Motor neuron (in vitro differentiated cells): ENCODE results near the gene PTPRD. TPM values are rescaled to one million over a fixed set of nuclear protein-coding genes. Genes with fewer than 3 reads are reported as not detected.

Experiments
- ATAC-seq, 8 experiments: fragments of 200-7000 bp; cut with Tn5 transposase; replicated peaks in 6 of 8; 2 replicates each; pipeline ENCODE4 v1.8.0; 2021; ENCODE audit warnings: mild to moderate bottlenecking in 8 of 8, moderate library complexity in 8 of 8
- H3K27ac ChIP-seq, 2 donors: fragments of 250-450 bp; sonication (Bioruptor Pico); 2 replicates each; pipeline ENCODE4 v1.9.0; 2021; ENCODE audit warnings: antibody characterized with exemption in 2 of 2, mild to moderate bottlenecking in 2 of 2, moderate library complexity in 1 of 2
- H3K4me1 ChIP-seq, 2 donors: fragments of 250-450 bp; sonication (Bioruptor Pico); replicated peaks in 1 of 2; 2 replicates each; pipeline ENCODE4 v1.6.1; 2021; ENCODE audit warnings: antibody characterized with exemption in 2 of 2, mild to moderate bottlenecking in 2 of 2, moderate library complexity in 1 of 2
- H3K4me3 ChIP-seq, 5 donors: fragments of 250-450 bp; sonication (Bioruptor Pico); 2 replicates each; pipeline ENCODE4 v1.9.0; 2021; ENCODE audit warnings: antibody characterized with exemption in 5 of 5, mild to moderate bottlenecking in 5 of 5, moderate library complexity in 4 of 5
- WGBS, 10 experiments: fragments of 450-650 bp; shearing (Covaris generic); methylation state at CpG; one replicate each; pipeline ENCODE4 v1.0.0; 2022; 5-methylcytosine and 5-hydroxymethylcytosine counted together
- in situ Hi-C, 9 experiments: fragments of 400-800 bp; cut with MboI; loops; one replicate each; pipeline ENCODE4 v1.15.0; 2021; ENCODE audit warnings: low sequenced_read_pairs in 9 of 9, low pct_unique_long_range_greater_than_20kb in 2 of 9; ENCODE audit not compliant: unreplicated experiment in 9 of 9
- total RNA-seq, 8 experiments: library from RNA; unstranded; fragments of 300-600 nt; gene quantifications; 2 replicates each; pipeline versions ENCODE4 v1.2.3 to v1.2.4, GENCODE V29; 2022

Gene PTPRD
- total RNA-seq, 8 experiments from 2014 or later = 0.15 to 175 (median 72.8) TPM

DNA sequence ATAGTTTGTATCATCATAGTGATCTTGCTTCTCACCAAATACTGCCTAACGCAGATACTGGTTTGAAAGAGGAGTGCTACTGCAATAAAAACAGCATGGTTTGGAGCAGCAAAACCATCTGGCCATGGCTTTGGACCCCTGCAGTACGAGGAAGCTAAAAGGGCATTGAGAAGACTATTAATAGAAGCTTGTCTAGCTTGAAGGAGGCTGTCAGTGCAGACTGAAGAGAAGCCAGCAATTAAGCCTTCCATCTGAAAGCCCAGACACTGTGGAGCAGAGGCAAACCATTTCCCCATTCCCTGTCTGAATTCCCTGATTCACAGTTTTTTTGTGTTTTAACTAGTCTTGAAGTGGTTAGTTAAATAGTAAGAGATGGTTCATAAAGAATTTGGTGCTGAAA, 281.6 kb downstream of the PTPRD start:
- H3K4me1 ChIP-seq = peaks cover 0 to 3% of the 10 kb centered on the region in 2 donors
- ATAC-seq = no peak

GRCh38 chr9:10282084-10282483, 330.7 kb downstream of the PTPRD start:
- 0 to 100% (median 80%) methylated on average over 1 to 2 of the region's 2 CpGs for WGBS, 10 experiments
- Histone ChIP-seq H3K4me3 (no peak overlapping the region), H3K27ac (no peak overlapping the region), H3K4me1 (no peaks in the 10 kb centered on the region)
- no peak for ATAC-seq
- in situ Hi-C loops = no loop called here

More for the DNA sequence above, 281.6 kb downstream of the PTPRD start:
- no peak overlapping the region for H3K27ac ChIP-seq
- 0 to 80% (median 24%) methylated on average over 1 to 2 of the region's 2 CpGs; no CpG with 5 or more reads in 3 of the 10 experiments for WGBS, 10 experiments
- in situ Hi-C loops = no loop called here
- H3K4me3 ChIP-seq = no peak overlapping the region

- ATAC-seq = no peak
- H3K4me1 ChIP-seq = peaks cover 0 to 4% of the 10 kb centered on the region in 2 donors
- WGBS, 10 experiments = 0 to 67% (median 10%) methylated on average over 1 of the region's 1 CpG; no CpG with 5 or more reads in 4 of the 10 experiments
- in situ Hi-C loops = no loop called here
- H3K27ac ChIP-seq = no peak overlapping the region
- no peak overlapping the region for H3K4me3 ChIP-seq
Observed at GRCh38 chr9:10274988-10275387, 337.8 kb downstream of the PTPRD start.

DNA sequence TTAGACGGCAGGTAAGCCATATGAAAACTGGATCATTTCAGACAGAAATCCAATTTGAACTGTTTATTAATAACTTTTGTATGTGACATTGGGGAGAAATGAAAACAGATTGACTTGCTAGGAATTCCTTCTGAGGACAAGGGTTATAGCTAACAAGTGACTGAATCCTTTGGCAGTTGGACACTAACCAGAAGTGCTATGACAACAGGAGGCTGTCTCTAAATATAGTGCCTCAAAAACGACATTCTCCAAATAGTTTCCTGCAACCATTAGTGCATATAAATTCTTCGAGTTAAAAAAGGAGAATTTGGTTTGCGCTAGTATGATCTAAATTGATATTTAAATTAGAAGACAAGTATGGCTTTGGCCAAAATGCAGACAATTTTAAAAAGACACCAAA, 338.6 kb downstream of the PTPRD start:
- ATAC-seq = peak in 1 of 8 experiments; percentile 52
- H3K4me1 ChIP-seq = peaks cover 0 to 4% of the 10 kb centered on the region in 2 donors
- no peak overlapping the region for H3K27ac ChIP-seq
- in situ Hi-C loops = no loop called here
- H3K4me3 ChIP-seq = no peak overlapping the region
- 2 to 100% (median 51%) methylated on average over 1 to 4 of the region's 4 CpGs for WGBS, 10 experiments

DNA sequence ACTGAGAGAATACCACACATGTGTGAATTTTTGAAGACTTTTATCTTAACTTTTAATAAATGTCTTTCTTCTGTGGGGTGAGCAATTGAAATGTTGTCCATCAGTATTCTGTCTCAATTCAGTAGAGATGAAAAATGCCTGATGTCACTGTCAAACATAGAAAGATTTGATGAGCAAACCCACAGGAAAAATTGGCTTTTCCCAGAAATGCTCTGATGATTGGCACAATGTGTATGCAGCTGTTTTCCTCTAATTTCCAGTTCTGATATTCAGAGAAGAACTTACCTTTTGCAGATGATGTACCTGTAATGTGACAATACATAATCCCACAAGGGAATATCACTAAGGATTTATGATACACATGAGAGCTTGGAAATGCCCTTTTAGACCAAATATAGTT, 340.0 kb downstream of the PTPRD start:
- in situ Hi-C loops = no loop called here
- no peak for ATAC-seq
- H3K4me3 ChIP-seq = no peak overlapping the region
- H3K27ac ChIP-seq = no peak overlapping the region
- peaks cover 0 to 4% of the 10 kb centered on the region in 2 donors for H3K4me1 ChIP-seq

GRCh38 chr9:10268531-10269485, 344.0 kb downstream of the PTPRD start:
- H3K4me3 ChIP-seq = no peak overlapping the region
- 0 to 49% (median 25%) methylated on average over 1 to 8 of the region's 8 CpGs for WGBS, 10 experiments
- peak in 6 of 8 experiments; percentile 33 to 86 (median 54) for ATAC-seq
- no peak overlapping the region for H3K27ac ChIP-seq
- in situ Hi-C loops = no loop called here
- peaks cover 0 to 4% of the 10 kb centered on the region in 2 donors for H3K4me1 ChIP-seq

GRCh38 chr9:10265153-10265631, 347.6 kb downstream of the PTPRD start:
- ATAC-seq = peak in 6 of 8 experiments; percentile 17 to 78 (median 38)
- H3K27ac ChIP-seq = no peak overlapping the region
- no peak overlapping the region for H3K4me3 ChIP-seq
- in situ Hi-C loops = no loop called here
- no peaks in the 10 kb centered on the region for H3K4me1 ChIP-seq
- WGBS, 10 experiments = 0 to 100% (median 20%) methylated on average over 1 to 2 of the region's 2 CpGs; no CpG with 5 or more reads in 5 of the 10 experiments

DNA sequence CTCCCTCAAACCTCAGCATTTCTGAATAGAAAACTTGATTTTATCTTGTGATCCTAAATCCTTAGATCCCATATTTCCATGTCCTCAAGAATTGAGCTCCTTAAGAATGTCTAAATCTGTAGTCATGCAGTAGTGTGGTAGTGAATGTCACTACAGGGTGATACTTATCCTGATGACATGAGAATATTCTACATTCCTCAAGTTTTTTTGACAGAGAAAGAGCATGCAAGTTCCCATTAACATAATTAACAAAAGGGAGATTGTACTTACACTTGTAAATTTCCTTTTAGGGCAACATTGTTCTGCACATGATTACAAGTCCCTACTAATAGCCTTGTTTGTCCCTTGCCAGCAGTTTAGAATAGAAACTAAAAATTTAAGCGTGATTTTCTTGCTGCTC, 352.3 kb downstream of the PTPRD start:
- Histone ChIP-seq H3K4me3 (no peak overlapping the region), H3K27ac (no peak overlapping the region), H3K4me1 (no peaks in the 10 kb centered on the region)
- in situ Hi-C loops = no loop called here
- ATAC-seq = no peak
- WGBS, 10 experiments = 0 to 100% (median 11%) methylated on average over 1 of the region's 1 CpG; no CpG with 5 or more reads in 5 of the 10 experiments

DNA sequence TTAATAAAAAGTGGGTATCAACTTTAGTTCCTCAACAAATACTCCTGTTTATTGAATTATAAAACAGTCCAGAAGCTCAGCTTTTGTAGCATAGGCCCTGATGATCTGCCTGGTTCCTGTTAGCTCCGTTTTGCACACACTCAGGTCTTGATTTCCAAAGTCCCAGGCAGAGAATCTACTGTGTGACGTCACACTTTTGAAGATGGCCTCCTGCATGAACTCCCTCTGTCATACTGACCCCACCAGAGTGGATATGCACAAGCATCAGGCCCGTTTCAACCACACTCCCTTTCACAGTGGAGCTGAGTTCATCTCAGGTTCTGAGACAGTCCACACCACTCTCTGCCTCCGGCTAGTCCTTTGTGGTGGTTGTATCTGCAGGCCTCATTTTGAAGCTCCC, 353.1 kb downstream of the PTPRD start:
- whole genome bisulfite sequencing, 10 experiments = 0 to 100% (median 68%) methylated on average over 1 to 3 of the region's 4 CpGs; no CpG with 5 or more reads in 3 of the 10 experiments
- Histone ChIP-seq H3K4me3 (no peak overlapping the region), H3K4me1 (peaks cover 0 to 3% of the 10 kb centered on the region in 2 donors), H3K27ac (no peak overlapping the region)
- in situ Hi-C loops = no loop called here
- no peak for ATAC-seq

DNA sequence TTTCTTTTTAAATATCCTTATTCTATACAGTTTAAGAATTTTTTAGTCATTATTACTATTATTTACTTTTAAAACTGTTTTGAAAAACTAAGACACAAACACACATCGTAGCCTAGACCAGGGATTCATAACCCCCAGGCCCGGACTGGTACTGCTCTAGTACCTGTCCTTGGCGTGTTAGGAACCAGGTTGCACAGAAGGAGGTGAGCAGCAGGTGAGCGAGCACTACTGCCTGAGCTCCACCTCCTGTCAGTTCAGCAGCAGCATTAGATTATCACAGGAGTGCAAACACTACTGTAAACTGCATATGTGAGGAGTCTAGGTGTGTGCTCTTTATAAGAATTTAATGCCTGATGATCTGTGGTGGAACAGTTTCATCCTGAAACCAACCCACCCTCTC, 357.0 kb downstream of the PTPRD start:
- peaks cover 0 to 17% of the 10 kb centered on the region in 2 donors for H3K4me1 ChIP-seq
- no peak overlapping the region for H3K4me3 ChIP-seq
- no peak overlapping the region for H3K27ac ChIP-seq
- 0 to 88% (median 70%) methylated on average over 1 to 4 of the region's 4 CpGs; no CpG with 5 or more reads in 1 of the 10 experiments for WGBS, 10 experiments
- no peak for ATAC-seq
- in situ Hi-C loops = no loop called here

DNA sequence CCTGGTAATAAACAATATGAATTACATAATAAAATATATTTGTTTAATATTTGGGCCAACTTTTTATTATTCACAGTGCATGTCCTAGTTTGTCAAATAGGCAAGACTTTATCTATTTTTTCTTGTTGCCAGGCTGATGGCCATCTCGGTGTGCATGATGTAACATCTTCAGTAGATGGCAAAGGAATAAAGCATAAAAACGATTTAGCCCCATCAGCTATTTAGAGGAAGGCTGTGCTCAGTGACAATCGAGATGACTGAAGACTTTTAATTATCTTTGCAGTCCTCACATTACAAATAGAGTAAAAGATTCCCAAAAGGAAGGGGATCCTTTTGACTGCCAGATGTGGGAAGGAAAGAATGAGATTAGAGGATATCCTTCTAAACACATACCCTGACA, 358.5 kb downstream of the PTPRD start:
- peak in 4 of 8 experiments; percentile 43 to 66 (median 52) for ATAC-seq
- in situ Hi-C loops = no loop called here
- Histone ChIP-seq H3K4me1 (peaks cover 0 to 17% of the 10 kb centered on the region in 2 donors), H3K27ac (peak overlapping the region in 1 of 2 donors; percentile 36), H3K4me3 (no peak overlapping the region)
- 0 to 80% (median 53%) methylated on average over 1 to 3 of the region's 3 CpGs; no CpG with 5 or more reads in 1 of the 10 experiments for WGBS, 10 experiments

DNA sequence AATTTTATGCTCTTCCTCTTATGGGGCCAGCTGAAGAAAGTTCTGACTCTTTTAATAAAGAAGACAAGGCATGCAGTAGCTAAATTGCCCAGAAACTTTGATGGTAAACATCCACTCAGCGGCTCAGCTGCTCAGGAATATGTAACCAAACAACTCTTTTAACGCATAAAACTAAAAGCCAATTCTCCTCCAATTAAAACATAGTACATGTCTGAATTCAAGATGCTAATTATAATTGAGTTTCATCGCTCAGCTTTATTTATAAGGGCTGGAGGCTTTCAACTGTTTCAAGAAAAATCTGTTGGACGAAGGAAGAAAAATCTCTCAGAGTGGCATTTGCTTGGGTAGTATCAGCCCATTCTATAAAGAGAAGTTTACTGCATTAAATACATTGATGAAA, 359.5 kb downstream of the PTPRD start:
- H3K4me1 ChIP-seq = peaks cover 0 to 17% of the 10 kb centered on the region in 2 donors
- WGBS, 10 experiments = 8 to 100% (median 90%) methylated on average over 2 to 4 of the region's 4 CpGs; no CpG with 5 or more reads in 1 of the 10 experiments
- in situ Hi-C loops = no loop called here
- no peak overlapping the region for H3K4me3 ChIP-seq
- H3K27ac ChIP-seq = no peak overlapping the region
- no peak for ATAC-seq

- in situ Hi-C loops = no loop called here
- Histone ChIP-seq H3K27ac (no peak overlapping the region), H3K4me1 (peaks cover 0 to 17% of the 10 kb centered on the region in 2 donors), H3K4me3 (no peak overlapping the region)
- ATAC-seq = no peak
- WGBS, 10 experiments = 7 to 91% (median 60%) methylated on average over 1 to 2 of the region's 2 CpGs; no CpG with 5 or more reads in 3 of the 10 experiments
Observed at GRCh38 chr9:10252174-10252573, 360.6 kb downstream of the PTPRD start.
